Jurkat, Clone E6-1 (cell line): ENCODE data around the gene RAC2.
A peak's percentile ranks its signal among the peaks of the same experiment; 100 is the strongest.
"Not testable (repeated sequence)": the region's sequence is repeated elsewhere in the genome, so short reads cannot be mapped to it uniquely, and the experiment has no call there.

ENCODE experiments used
- DNase-seq: peaks from one replicate; pipeline ENCODE4 v3.0.0-alpha.2; 2011; ENCODE audit warnings: low read depth, low spot score
- H3K4me3 ChIP-seq: 2 replicates; pipeline ENCODE4 v1.5.1; 2011; ENCODE audit warnings: mild to moderate bottlenecking, low read length, control low read depth, moderate library complexity

RAC2 gene

DNA sequence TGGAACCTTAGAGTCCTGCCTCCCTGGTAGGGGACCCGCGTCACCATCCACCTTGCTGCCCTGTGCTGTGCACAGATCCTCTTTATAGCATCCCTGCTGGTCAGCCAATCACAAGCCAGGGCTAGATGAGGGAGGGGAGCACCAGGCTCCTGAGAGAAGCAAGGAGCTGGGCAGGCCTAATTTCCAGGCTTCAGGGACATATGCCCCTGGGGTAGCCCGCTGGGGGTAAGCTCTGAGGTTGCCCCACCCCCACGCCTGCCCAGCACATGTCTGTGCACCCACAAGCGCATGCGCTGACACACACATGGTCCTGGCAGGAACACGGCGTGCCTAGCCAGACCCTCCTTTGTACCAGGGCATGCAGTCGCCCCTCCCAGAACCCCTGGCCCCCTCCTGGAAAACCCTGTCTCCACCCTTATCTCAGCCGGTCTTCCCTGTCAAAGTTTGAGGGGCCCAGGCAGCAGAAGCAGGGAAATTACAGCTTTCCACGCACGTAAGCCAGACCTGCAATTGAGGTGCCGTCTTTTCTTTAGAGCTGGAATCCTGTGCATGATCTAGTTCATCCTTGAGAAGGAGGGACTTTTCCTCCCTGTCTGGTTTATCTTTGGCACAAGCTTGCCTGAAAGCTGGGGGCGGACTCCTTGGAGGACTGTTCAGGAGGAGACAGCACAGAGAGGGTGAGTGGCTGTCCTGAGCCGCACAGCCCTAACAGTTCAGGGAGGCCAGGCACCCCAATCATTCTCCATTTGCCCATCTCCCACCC lies 33.8 kb downstream of the RAC2 start:
- DNase-seq: no peak
- H3K4me3 ChIP-seq: no peak overlapping the region

- DNase-seq: no peak
- no peak overlapping the region for H3K4me3 ChIP-seq
Observed at GRCh38 chr22:37209140-37209845, 34.8 kb downstream of the RAC2 start.

DNA sequence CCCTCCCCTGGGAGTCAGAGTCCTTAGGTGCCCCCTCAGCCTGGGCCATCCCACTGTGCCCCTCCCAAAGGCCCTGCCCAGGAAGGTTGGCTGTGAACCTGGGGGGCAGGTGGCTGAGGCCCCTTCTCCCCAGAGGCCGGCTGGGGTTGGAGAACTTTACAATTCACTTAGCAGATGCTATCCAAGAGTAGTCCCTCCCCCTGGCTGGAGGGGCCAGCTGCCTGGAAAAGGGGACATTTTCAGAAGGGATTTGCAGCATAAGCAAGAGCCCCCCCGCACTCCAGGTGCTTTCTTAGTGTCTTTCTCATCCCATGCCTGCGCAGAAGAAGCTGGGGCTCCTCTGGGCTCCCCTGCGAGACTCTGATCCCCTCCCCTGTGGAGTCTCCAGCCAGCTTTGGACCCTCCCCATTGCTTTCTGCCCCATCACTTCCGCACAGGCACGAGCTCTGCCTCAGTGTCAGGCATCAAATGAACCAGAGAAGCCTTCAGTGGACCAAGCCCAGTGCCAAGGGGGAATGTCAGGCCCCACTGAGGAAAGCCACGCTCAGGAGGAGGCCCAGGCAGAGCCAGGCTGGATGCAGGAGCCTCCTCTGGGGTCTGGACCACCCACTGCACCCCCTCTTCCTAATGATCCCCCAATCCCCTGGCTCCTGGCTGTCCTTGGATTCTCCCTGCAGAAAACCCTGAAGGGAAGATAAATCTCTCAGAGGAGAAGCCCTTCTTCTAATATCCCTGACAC lies 35.5 kb downstream of the RAC2 start:
- H3K4me3 ChIP-seq: no peak overlapping the region
- no peak for DNase-seq

DNA sequence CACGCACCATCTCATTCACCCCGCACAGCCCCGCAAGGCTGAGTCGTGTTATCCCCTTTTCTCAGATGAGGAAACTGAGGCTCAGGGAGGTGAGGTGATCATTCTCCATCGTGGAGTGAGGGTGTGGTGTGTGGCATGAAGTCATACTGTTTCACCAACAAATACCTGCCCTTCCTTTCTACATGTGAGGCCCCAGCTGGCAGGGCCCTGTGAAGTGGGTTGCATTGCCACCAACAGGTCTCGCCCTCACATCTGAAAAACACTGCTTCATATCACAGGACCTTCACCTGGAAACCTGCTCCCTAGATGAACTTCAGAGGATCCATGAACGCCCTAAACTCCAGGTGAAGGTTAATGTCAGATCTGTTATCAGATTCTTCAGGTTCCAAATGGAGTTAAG lies 36.1 kb downstream of the RAC2 start:
- no peak overlapping the region for H3K4me3 ChIP-seq
- no peak for DNase-seq

DNA sequence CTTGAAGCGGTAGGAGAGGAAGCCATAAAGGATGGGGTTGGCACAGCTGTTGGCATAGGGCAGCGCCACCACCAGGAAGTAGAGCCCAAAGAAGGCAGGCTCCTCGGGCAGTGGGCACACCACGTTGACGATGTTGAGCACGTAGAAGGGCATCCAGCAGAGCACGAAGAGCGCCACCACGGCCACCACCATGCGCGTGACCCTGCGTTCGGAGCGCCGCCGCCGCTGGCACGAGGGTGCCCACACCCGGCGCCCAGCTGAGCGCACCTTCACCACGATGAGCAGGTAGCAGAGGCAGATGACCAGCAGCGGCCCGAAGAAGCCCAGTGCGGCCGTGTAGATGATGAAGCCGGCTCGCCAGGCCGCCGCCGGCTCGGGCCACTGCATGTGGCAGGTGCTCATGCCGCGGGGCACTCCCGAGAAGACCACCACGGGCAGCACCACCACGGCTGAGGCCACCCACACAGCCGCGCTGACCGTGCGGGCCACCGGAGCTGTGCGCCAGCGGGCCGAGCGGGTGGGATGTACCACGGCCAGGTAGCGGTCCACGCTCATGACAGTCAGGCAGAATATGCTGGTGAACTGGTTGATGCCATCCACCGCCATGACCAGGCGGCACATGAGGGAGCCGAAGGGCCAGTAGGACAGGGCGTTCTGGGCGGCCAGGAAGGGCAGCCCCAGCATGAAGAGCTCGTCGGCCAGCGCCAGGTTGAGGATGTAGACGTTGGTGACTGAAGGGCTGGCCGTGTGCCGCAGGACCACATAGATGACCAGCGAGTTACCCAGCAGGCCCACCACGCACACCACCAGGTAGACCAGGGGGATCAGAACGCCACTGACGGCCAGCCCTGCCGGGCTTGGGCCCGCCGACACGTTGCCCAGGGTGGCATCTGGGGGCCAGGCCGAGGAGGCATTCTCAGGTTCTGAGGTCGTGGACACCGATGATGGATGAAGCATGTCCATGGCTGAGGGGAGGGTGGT lies 36.9 kb downstream of the RAC2 start:
- no peak for DNase-seq
- no peak overlapping the region for H3K4me3 ChIP-seq

GRCh38 chr22:37206118-37206840 lies 37.8 kb downstream of the RAC2 start:
- H3K4me3 ChIP-seq: no peak overlapping the region
- DNase-seq: no peak

GRCh38 chr22:37205046-37205445 lies 39.0 kb downstream of the RAC2 start:
- no peak overlapping the region for H3K4me3 ChIP-seq
- DNase-seq: no peak

- DNase-seq: no peak
Observed at GRCh38 chr22:37204045-37204655, 39.9 kb downstream of the RAC2 start.

DNA sequence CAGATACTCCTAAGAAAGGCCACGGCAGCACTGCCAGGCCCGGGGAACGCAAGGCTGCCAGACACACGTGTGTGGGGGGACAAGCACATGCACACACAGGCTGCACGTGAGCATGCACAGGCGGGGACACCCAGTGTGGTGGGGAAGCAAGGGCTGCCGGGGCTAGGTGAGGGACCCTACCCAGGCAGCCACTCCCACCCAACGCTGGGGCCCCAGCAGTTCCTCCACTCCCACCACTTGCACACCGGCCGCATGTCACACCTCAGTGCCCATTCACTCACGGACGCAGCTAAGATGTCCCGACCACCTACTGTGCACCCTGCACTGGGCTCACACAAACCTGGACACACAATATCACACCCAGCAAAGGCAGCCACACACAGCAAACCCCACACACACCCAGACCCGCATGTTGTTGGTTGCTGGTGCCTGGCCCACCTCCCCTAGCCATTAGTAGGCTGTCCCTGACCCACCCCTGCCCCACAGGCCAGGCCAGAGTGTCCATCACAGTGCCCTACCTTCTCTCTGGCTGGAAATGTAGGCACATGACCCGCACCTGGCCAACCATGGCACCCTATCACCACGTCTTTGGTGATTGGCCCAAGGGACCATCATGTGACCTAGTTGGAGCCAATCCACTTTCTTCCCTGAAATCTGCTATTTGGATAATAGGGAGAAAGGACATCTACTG lies 40.6 kb downstream of the RAC2 start:
- DNase-seq: no peak

More at GRCh38 chr22:37204045-37204655, 39.9 kb downstream of the RAC2 start:
- H3K4me3 ChIP-seq: no peak overlapping the region

DNA sequence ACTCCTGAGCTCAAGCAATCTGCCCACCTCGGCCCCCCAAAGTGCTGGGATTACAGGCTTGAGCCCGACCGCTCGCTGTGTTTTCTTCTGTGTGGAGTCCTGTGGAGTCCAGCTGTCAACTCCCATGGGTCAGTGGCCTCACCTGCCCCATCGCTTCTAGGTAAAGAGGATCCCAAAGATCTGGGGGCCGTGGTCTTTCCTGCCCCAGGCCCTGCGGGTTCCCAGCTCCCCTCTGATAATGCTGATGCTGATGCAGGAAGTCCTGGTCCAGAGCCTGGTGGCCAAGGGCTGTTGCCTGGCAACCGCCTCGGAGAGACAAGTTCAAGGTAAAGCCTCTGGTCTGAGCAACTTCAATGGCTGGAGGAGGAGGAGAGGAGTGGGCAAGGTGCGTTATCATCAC lies 41.4 kb downstream of the RAC2 start:
- no peak for DNase-seq
- no peak overlapping the region for H3K4me3 ChIP-seq

More for the DNA sequence above, 40.6 kb downstream of the RAC2 start:
- no peak overlapping the region for H3K4me3 ChIP-seq

DNA sequence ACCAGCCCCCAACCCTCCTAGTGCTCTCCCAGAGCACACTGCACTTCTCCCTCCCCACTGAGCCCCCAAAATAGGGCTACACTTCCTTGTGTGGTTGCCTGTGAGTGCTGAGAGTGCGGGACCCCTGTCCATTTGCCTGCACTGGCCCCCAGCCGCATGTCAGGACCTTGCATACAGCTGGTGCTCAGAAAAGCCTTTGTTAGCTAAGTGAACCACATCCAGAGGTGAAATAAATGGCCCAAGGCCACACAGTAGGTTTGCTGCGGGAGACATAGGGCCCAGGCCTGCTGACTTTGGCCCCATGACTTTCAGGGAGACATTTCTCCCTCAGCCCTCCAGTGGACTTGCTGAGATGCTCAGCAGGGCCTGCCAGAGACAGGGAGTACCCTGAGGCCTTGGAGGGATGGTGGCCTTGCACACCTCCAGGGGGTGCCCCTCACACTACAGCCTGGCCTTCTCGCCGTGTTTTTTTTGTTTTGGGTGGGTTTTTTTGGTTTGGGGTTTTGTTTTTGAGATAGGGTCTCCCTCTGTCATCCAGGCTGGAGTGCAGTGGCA lies 42.0 kb downstream of the RAC2 start:
- DNase-seq: no peak
- H3K4me3 ChIP-seq: no peak overlapping the region

- DNase-seq, H3K4me3 ChIP-seq: not testable (repeated sequence)
Observed at GRCh38 chr22:37201443-37201820, 42.6 kb downstream of the RAC2 start.

DNA sequence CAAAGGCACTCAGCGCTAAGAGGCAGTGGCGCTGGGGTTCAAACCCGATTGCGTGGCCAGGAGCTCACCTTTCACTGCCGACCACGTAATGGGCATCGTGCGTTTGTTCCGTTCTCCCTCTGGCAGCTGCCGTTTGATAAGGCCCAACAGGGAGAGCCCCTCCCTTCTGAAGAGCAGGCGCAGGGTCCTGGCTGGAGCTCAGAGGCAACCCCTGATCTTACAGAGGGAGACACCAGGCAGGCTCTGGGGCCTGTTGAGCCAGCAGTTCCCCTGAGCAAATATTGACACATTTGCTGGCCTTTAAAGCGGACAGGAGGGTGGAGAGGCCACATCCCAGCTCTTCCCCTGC lies 44.3 kb downstream of the RAC2 start:
- DNase-seq: no peak
- H3K4me3 ChIP-seq: peak overlapping the region; percentile 29

GRCh38 chr22:37199103-37199759 lies 44.8 kb downstream of the RAC2 start:
- peak overlapping the region; percentile 83 for H3K4me3 ChIP-seq
- peak; percentile 98 for DNase-seq

- DNase-seq: peak; percentile 69
- H3K4me3 ChIP-seq: peak overlapping the region; percentile 83
Observed at GRCh38 chr22:37198258-37199102, 45.6 kb downstream of the RAC2 start.
